ENCODE measurements around the gene TMEM63C.

GRCh38 chr14:77158175-77158881, 23.3 kb upstream of the TMEM63C start:
- TF ChIP-seq ZNF565 (CRISPR knock-in tag; conservative IDR thresholded peaks at IDR 0.05; ENCODE audit: low read depth) (no peak), ZFP30 (CRISPR knock-in tag; IDR thresholded peaks at IDR 0.05) (no peak), GLIS3 (CRISPR knock-in tag; IDR thresholded peaks at IDR 0.05) (no peak)
